Colonic mucosa (tissue), 4 donors: ENCODE results near the gene NPDC1. TPM values are rescaled to one million over a fixed set of nuclear protein-coding genes. Genes with fewer than 3 reads are reported as not detected.

Source experiments
- DNase-seq: peaks from one replicate; pipeline ENCODE4 v3.0.0-alpha.2; 2020
- H3K27ac ChIP-seq: fragments of 200-600 bp; one replicate; pipeline ENCODE4 v1.8.0; 2021
- H3K27me3 ChIP-seq: fragments of 200-600 bp; one replicate; pipeline ENCODE4 v1.8.0; 2021
- H3K36me3 ChIP-seq: fragments of 200-600 bp; one replicate; pipeline ENCODE4 v1.8.0; 2021
- H3K4me1 ChIP-seq: fragments of 200-600 bp; one replicate; pipeline ENCODE4 v1.8.0; 2021; ENCODE audit warnings: mild to moderate bottlenecking
- H3K4me3 ChIP-seq: fragments of 200-600 bp; one replicate; pipeline ENCODE4 v1.8.0; 2021
- H3K9ac ChIP-seq, 2 donors: one replicate each; pipeline ENCODE4 v1.7.0; 2013; ENCODE audit warnings: control low read depth in 2 of 2, low read depth in 2 of 2, low read length in 2 of 2
- H3K9me3 ChIP-seq: fragments of 200-600 bp; one replicate; pipeline ENCODE4 v1.8.0; 2021
- intact Hi-C: fragments of 100-400 bp; cut with DNase I; formaldehyde crosslinking; loops from one replicate; pipeline ENCODE4 v1.14.1; 2022
- total RNA-seq, 2 donors: library from RNA; stranded (reverse); fragmentation: NEBNext Ultra II Directional in 1 of 2; extraction: Animal tissue kit (Norgen Biotek cat#: 25700) in 1 of 2; gene quantifications; one replicate each; pipeline ENCODE4 v1.2.1, GENCODE V29; 2021
- TF ChIP-seq, protein P1 (sequence below): fragments of 200-600 bp; IDR thresholded peaks from one replicate; pipeline ENCODE4 v1.8.0; 2022; ENCODE audit warnings: antibody characterized with exemption, mild to moderate bottlenecking
- donor health status: healthy.
- donor health status: DM: no; HTN: no; CAD: no.
- donor health status: DM: no; HTN: no; CAD: no.

Gene NPDC1
- total RNA-seq, 2 donors from 2014 or later: 149 to 177 TPM

DNA sequence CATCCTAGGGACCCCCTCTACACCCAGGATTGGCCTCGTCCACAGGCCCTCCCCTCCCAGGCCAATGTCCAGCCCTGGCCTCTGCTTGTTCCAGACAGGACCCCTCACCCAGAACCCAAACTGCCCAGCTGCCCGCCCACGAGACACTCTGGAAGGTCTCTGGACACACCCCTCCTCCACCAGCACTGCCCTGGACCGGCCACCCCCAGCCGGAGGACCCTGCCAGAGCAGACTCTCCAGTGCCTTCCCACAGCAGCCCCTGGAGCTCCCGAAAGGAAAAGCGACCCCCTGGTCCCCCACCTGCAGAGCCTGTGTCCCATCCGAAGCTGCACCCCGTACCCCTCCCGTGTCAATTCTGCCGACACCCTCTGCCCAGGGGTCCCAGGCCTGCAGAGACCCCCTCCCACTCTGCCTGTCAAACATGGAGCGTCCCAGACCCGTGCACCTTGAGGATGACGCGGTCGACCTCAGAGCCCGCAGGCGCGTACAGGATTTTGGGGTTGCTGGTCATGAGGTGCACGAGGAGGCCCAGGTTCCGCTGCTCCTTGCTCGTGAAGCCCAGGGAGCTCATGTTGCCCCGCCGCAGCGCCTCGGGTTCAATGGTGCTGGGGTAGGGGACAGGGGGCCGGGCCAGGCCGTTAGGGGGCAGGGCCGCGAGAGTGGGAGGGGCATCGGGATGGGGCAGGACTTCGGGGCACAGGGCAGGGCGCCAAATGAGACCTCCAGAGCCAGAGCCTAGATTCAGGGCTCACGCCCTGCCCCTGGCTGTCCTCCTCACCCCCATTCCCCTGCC is 25.9 kb downstream of the NPDC1 start:
- no peak overlapping the region for H3K4me3 ChIP-seq
- intact Hi-C loops: no loop called here
- H3K27me3 ChIP-seq: no peaks in the 10 kb centered on the region
- H3K9me3 ChIP-seq: no peaks in the 10 kb centered on the region
- DNase-seq: no peak
- TF ChIP-seq, protein P1, sequence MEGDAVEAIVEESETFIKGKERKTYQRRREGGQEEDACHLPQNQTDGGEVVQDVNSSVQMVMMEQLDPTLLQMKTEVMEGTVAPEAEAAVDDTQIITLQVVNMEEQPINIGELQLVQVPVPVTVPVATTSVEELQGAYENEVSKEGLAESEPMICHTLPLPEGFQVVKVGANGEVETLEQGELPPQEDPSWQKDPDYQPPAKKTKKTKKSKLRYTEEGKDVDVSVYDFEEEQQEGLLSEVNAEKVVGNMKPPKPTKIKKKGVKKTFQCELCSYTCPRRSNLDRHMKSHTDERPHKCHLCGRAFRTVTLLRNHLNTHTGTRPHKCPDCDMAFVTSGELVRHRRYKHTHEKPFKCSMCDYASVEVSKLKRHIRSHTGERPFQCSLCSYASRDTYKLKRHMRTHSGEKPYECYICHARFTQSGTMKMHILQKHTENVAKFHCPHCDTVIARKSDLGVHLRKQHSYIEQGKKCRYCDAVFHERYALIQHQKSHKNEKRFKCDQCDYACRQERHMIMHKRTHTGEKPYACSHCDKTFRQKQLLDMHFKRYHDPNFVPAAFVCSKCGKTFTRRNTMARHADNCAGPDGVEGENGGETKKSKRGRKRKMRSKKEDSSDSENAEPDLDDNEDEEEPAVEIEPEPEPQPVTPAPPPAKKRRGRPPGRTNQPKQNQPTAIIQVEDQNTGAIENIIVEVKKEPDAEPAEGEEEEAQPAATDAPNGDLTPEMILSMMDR: no peak
- no peak overlapping the region for H3K9ac ChIP-seq
- no peak overlapping the region for H3K27ac ChIP-seq
- H3K36me3 ChIP-seq: no peaks in the 10 kb centered on the region
- peaks cover 12% of the 10 kb centered on the region for H3K4me1 ChIP-seq

DNA sequence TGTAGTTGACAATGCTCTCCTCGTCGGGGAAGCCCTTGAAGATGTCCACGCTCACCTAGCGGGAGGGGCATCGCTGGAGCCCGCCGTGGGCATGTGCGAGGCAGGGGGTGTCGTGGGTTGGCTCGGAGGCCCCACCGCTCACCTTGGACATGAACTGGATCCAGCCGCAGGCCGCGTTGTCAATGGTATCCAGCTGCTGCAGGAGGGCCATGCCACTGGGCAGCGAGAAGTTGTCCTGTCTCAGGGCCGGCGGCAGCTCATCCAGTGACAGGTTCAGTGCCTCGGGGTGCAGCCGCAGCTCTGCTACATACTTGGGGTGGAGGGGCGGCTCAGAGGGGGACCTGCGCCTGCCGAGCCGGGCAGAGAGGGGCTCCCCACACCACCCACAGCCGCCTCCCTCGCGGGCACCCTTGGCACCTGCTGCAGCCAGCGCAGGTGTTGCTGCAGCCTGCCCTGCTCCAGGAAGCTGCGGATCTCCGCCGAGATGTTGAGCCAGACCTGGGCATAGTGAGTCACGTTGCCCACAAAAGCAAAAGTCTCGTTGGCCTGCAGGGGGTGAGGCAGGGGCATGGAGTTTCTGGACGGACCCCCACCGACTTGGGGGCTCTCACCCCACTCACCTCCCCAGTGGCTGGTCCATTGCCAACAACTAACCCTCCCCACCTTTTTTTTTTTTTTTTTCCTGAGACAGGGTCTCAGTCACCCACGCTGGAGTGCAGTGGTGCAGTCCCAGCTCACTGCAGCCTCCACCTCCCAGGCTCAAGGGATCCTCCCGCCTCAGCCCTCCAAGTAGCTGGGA is 27.0 kb downstream of the NPDC1 start:
- Histone ChIP-seq H3K4me1 (peaks cover 12% of the 10 kb centered on the region), H3K9me3 (no peaks in the 10 kb centered on the region), H3K27ac (no peak overlapping the region), H3K27me3 (no peaks in the 10 kb centered on the region), H3K9ac (no peak overlapping the region), H3K4me3 (no peak overlapping the region), H3K36me3 (no peaks in the 10 kb centered on the region)
- intact Hi-C loops: no loop called here
- TF ChIP-seq, protein P1: no peak
- no peak for DNase-seq

DNA sequence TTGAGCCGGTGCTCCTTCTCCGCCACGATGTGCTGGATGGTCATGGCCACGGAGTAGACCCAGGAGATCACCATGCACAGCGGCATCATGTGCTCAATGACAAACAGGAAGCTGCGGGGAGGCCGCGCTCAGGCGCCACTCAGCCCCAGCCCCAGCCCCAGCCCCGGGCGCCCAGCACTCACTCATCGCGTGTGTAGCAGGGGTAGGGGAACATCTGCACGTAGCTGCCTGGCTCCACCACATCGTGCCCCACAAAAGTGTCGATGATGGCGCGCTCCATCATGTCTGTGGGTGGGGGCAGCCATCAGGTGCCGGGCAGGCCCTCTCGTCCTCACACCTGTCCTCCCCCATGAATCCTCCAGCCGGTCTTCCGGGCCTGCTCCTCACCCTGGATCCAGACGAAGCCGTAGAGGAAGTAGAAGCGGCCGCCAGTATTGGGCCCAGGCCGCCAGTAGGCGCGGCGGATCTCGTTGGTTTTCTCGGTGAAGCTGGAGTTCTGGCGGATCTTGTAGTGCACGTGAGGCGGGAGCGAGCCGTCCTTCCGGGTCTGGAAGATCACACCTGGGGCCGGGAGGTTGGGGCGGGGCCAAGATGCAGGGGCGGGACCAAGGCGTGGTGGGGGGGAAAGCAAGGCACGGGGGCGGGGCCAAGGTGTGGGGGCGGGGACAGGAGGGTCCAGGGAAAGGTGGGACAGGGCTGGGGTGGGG is 28.0 kb downstream of the NPDC1 start:
- TF ChIP-seq, protein P1: no peak
- H3K9me3 ChIP-seq: no peaks in the 10 kb centered on the region
- H3K36me3 ChIP-seq: no peaks in the 10 kb centered on the region
- H3K9ac ChIP-seq: no peak overlapping the region
- DNase-seq: no peak
- intact Hi-C loops: no loop called here
- H3K4me1 ChIP-seq: peaks cover 9% of the 10 kb centered on the region
- no peak overlapping the region for H3K4me3 ChIP-seq
- no peaks in the 10 kb centered on the region for H3K27me3 ChIP-seq
- H3K27ac ChIP-seq: no peak overlapping the region

DNA sequence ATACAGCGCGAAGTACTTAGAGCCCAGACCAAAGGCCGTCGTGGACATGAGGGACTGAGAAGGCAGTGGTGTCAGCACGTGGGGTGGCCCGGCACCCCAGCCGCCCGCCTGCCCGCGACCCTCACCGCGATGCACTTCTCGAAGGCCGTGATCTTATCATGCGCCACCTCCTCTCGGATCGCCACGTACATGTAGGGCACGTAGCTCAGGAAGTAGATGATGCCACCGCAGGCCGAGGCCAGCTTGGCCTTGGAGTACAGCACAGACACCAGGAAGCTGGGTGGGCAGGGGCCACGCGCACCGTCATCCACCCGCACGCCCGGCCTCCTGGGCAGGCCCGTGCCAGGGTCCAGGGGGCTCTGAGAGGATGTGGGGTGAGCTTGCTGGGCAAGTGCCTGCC is 28.9 kb downstream of the NPDC1 start:
- Histone ChIP-seq H3K9me3 (no peaks in the 10 kb centered on the region), H3K4me3 (no peak overlapping the region), H3K36me3 (no peaks in the 10 kb centered on the region), H3K27me3 (no peaks in the 10 kb centered on the region), H3K4me1 (peaks cover 4% of the 10 kb centered on the region), H3K27ac (no peak overlapping the region), H3K9ac (no peak overlapping the region)
- intact Hi-C loops: no loop called here
- TF ChIP-seq, protein P1: no peak
- no peak for DNase-seq

DNA sequence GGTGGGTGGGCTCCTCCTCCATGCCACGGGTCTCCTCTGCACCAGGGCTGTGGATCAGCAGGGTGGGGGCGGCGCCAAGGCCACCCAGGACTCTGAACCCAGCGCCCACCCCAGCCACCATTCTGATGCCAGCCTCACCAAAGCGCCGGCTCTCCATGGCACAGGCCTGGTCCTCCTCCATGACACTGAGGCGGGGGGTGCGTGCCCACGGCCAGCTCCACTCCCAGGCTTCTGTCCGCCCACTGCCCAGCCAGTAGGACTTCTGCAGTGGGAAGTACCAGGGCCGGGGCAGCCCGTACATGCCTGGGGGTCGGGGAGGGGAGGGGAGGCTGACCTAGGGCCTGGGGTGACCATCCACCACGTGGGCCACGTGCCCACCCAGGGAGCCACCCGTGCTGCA is 29.5 kb downstream of the NPDC1 start:
- Histone ChIP-seq H3K4me3 (no peak overlapping the region), H3K9me3 (no peaks in the 10 kb centered on the region), H3K27ac (no peak overlapping the region), H3K36me3 (no peaks in the 10 kb centered on the region), H3K27me3 (no peaks in the 10 kb centered on the region), H3K4me1 (peaks cover 1% of the 10 kb centered on the region), H3K9ac (no peak overlapping the region)
- TF ChIP-seq, protein P1: no peak
- DNase-seq: no peak
- intact Hi-C loops: no loop called here
